RWPE2 (cell line): ENCODE measurements around the gene KRTAP5-4.

Experiments
- ATAC-seq: fragments of 200-7000 bp; cut with Tn5 transposase; 3 replicates; pipeline ENCODE4 v1.9.1; 2021; ENCODE audit warnings: low read depth
- DNase-seq: peaks from one replicate; pipeline ENCODE4 v3.0.0-alpha.2; 2020; ENCODE audit warnings: low spot score
- H3K27ac ChIP-seq: fragments of 450-650 bp; 2 replicates; pipeline ENCODE4 v1.5.1; 2017; ENCODE audit warnings: mild to moderate bottlenecking; ENCODE audit not compliant: poor library complexity, severe bottlenecking
- H3K27me3 ChIP-seq: fragments of 250-450 bp; sonication (Bioruptor Pico); 2 replicates; pipeline ENCODE4 v1.5.1; 2021; ENCODE audit warnings: mild to moderate bottlenecking, moderate library complexity; ENCODE audit not compliant: insufficient read depth, poor library complexity, severe bottlenecking
- H3K36me3 ChIP-seq: fragments of 250-450 bp; sonication (Bioruptor Pico); 2 replicates; pipeline ENCODE4 v1.5.1; 2020; ENCODE audit warnings: low read depth, mild to moderate bottlenecking, moderate library complexity
- H3K4me1 ChIP-seq: fragments of 250-450 bp; sonication (Bioruptor Pico); 2 replicates; pipeline ENCODE4 v1.5.1; 2021; ENCODE audit warnings: mild to moderate bottlenecking, moderate library complexity; ENCODE audit not compliant: insufficient read depth, poor library complexity, severe bottlenecking
- H3K4me3 ChIP-seq: fragments of 250-450 bp; sonication (Bioruptor Pico); 2 replicates; pipeline ENCODE4 v1.5.1; 2021; ENCODE audit warnings: mild to moderate bottlenecking, moderate library complexity; ENCODE audit not compliant: severe bottlenecking
- H3K9me3 ChIP-seq: fragments of 250-450 bp; sonication (Bioruptor Pico); 2 replicates; pipeline ENCODE4 v1.5.1; 2021; ENCODE audit warnings: mild to moderate bottlenecking, moderate library complexity; ENCODE audit not compliant: severe bottlenecking
- CTCF ChIP-seq: fragments of 450-650 bp; IDR thresholded peaks from one replicate; pipeline ENCODE4 v1.5.1; 2017; ENCODE audit warnings: mild to moderate bottlenecking, moderate library complexity; ENCODE audit not compliant: poor library complexity, severe bottlenecking

KRTAP5-4 gene

DNA sequence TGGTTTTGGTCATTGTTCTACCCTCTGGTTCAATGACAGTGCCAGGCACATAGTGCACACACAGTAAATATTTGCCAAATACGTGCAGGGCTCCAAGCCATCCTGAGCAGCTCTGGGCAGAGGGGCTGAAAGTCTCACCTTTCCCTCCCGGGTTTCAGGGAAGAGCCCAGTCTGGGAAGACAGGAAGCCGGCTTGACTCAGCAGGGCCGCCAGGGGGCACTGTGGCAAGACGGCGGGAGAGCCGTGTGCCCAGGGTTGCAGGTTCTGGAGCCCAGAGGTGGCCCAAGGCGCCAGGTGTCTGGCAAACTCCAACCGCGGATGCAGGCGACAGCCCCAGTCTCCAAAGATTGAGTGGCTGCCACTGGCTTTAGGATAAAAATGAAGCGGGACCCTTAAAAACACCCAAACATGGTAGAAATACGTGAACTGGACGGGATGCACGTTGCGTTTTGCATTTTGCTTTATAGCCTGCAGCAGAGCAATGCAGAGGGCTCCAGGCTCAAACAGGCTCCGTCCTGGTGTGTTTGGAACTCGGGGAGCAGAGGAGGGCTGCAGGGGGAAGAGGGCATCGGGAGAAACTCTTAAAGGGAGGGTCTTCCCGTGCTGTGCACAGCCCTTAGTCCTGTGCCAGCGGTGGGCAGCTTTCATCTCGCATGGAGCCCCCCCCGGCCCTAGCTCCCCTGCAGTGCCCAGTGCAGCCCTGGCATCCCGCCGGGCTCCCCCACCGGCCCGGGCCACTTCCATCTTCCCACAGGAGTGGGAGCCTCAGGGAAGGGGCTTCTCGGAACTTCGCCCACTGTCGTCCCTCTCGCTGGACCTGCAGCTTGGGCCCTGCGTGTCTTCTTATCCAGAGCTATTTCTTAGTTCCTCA lies 18.4 kb upstream of the KRTAP5-4 start:
- no peak overlapping the region for H3K27ac ChIP-seq
- DNase-seq (no peak), ATAC-seq (peak; percentile 38; the same call in 1 of the 3 replicates)
- no peak overlapping the region for H3K4me3 ChIP-seq
- H3K36me3 ChIP-seq: no peaks in the 10 kb centered on the region
- H3K9me3 ChIP-seq: no peaks in the 10 kb centered on the region
- peak; percentile 66 for TF ChIP-seq CTCF
- H3K27me3 ChIP-seq: no peaks in the 10 kb centered on the region
- H3K4me1 ChIP-seq: peaks cover 4% of the 10 kb centered on the region

DNA sequence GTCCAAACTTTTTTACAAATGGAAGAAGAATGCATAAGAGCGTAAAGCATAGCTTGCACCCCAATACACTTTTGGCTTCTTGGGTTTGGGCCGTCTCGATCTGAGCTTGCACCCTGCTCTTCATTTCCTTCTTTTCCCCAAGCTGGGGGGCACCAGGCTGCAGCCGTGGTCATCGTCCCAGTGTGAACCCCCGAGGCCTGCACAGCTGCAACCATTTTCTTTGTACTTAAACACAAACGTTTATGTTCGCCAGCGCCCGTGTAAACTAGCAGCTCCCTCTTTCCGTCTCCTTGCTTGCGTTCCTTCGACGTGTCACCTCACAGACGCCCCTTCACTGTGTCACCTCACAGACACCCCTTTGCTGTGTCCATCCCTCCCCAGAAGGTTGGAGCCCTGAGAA lies 17.7 kb upstream of the KRTAP5-4 start:
- no peak overlapping the region for H3K4me3 ChIP-seq
- peaks cover 4% of the 10 kb centered on the region for H3K4me1 ChIP-seq
- no peak for ATAC-seq
- no peak for DNase-seq
- H3K27me3 ChIP-seq: no peaks in the 10 kb centered on the region
- no peaks in the 10 kb centered on the region for H3K9me3 ChIP-seq
- no peak for TF ChIP-seq CTCF
- H3K36me3 ChIP-seq: no peaks in the 10 kb centered on the region
- H3K27ac ChIP-seq: no peak overlapping the region

DNA sequence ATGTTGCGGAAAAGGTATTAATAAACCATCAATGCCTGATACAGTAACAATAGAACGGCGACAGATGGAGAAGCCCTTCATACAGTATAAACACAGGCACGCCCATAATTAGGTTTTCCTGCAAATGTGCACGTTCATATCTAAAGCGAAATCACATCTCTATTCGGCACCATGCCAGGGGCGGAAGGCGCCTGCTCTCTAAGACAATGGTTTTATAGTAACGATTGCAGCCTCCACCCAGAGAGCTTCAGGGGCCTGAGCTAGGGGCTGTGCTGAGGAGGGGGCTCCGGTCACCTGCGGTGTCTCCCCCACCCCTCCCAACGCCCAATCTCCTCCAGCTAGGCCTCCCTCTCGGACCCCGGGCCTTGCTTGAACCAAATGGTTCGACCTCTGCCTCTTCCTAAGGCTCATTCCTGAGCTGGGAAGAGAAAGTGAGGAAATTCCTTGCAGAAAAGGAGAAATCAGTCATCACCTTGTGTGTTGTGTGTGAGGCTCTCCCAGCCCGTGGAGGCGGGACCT lies 17.2 kb upstream of the KRTAP5-4 start:
- H3K36me3 ChIP-seq: no peaks in the 10 kb centered on the region
- H3K27ac ChIP-seq: no peak overlapping the region
- no peak for ATAC-seq
- H3K4me3 ChIP-seq: no peak overlapping the region
- DNase-seq: no peak
- peaks cover 4% of the 10 kb centered on the region for H3K4me1 ChIP-seq
- no peaks in the 10 kb centered on the region for H3K27me3 ChIP-seq
- H3K9me3 ChIP-seq: no peaks in the 10 kb centered on the region
- no peak for TF ChIP-seq CTCF

GRCh38 chr11:1638344-1638743 lies 16.4 kb upstream of the KRTAP5-4 start:
- ATAC-seq: no peak
- Histone ChIP-seq H3K4me1 (peaks cover 4% of the 10 kb centered on the region), H3K9me3 (no peaks in the 10 kb centered on the region), H3K27me3 (no peaks in the 10 kb centered on the region), H3K4me3 (no peak overlapping the region), H3K36me3 (no peaks in the 10 kb centered on the region), H3K27ac (no peak overlapping the region)
- no peak for DNase-seq
- TF ChIP-seq CTCF: no peak

DNA sequence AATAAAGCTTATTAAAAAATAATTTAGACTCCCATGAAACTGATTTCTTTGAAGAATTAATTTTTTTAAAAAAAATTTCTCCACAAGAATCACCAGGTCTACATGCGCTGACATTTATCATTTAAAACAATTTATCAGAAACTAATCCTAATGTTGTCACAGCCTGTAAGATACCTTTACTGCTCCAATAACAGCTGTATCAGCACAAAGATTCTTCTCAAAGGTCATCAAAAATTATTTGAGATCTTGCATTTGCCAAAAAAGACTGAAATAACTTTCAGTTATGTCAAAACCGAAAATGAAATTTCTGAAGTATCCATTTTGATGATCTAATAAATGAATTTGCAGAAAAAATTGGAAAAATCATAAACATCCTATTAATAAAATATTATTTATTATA lies 15.7 kb upstream of the KRTAP5-4 start:
- Histone ChIP-seq H3K27ac (no peak overlapping the region), H3K9me3 (no peaks in the 10 kb centered on the region), H3K4me1 (peaks cover 4% of the 10 kb centered on the region), H3K27me3 (no peaks in the 10 kb centered on the region), H3K36me3 (no peaks in the 10 kb centered on the region), H3K4me3 (no peak overlapping the region)
- DNase-seq: no peak
- TF ChIP-seq CTCF: no peak
- no peak for ATAC-seq
